SJSA1 (cell line): ENCODE results near the gene CISD2. TPM values are rescaled to one million over a fixed set of nuclear protein-coding genes. Genes with fewer than 3 reads are reported as not detected.
"Not testable (repeated sequence)": the region's sequence is repeated elsewhere in the genome, so short reads cannot be mapped to it uniquely, and the experiment has no call there.

ENCODE experiments used
- DNase-seq, 2 experiments: peaks; one replicate each; pipeline ENCODE4 v3.0.0-alpha.2; 2015 to 2020; ENCODE audit warnings: low spot score in 2 of 2, low read depth in 1 of 2
- H3K27ac ChIP-seq: fragments of 250-450 bp; sonication (Bioruptor Pico); 2 replicates; pipeline ENCODE4 v1.5.1; 2020; ENCODE audit warnings: mild to moderate bottlenecking, moderate library complexity
- H3K27me3 ChIP-seq: fragments of 250-450 bp; sonication (Bioruptor Pico); replicated peaks from 2 replicates; pipeline ENCODE4 v1.5.1; 2020; ENCODE audit warnings: mild to moderate bottlenecking, moderate library complexity
- H3K36me3 ChIP-seq: fragments of 250-450 bp; sonication (Bioruptor Pico); 2 replicates; pipeline ENCODE4 v1.5.1; 2020; ENCODE audit warnings: mild to moderate bottlenecking
- H3K4me1 ChIP-seq: fragments of 250-450 bp; sonication (Bioruptor Pico); replicated peaks from 2 replicates; pipeline ENCODE4 v1.6.1; 2021; ENCODE audit warnings: mild to moderate bottlenecking
- H3K4me3 ChIP-seq: fragments of 250-450 bp; sonication (Bioruptor Pico); 2 replicates; pipeline ENCODE4 v1.5.1; 2020; ENCODE audit warnings: mild to moderate bottlenecking
- H3K9me3 ChIP-seq: fragments of 250-450 bp; sonication (Bioruptor Pico); replicated peaks from 2 replicates; pipeline ENCODE4 v1.5.1; 2020; ENCODE audit warnings: mild to moderate bottlenecking
- total RNA-seq: library from RNA; depleted of rRNA; stranded (reverse); fragments of >200 nt; shearing (Covaris generic); gene quantifications from 2 replicates; pipeline ENCODE4 v1.2.3, GENCODE V29; 2014; rRNA removed

Gene CISD2, protein sequence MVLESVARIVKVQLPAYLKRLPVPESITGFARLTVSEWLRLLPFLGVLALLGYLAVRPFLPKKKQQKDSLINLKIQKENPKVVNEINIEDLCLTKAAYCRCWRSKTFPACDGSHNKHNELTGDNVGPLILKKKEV
- 60.9 and 88.6 TPM in 2 replicates for total RNA-seq

DNA sequence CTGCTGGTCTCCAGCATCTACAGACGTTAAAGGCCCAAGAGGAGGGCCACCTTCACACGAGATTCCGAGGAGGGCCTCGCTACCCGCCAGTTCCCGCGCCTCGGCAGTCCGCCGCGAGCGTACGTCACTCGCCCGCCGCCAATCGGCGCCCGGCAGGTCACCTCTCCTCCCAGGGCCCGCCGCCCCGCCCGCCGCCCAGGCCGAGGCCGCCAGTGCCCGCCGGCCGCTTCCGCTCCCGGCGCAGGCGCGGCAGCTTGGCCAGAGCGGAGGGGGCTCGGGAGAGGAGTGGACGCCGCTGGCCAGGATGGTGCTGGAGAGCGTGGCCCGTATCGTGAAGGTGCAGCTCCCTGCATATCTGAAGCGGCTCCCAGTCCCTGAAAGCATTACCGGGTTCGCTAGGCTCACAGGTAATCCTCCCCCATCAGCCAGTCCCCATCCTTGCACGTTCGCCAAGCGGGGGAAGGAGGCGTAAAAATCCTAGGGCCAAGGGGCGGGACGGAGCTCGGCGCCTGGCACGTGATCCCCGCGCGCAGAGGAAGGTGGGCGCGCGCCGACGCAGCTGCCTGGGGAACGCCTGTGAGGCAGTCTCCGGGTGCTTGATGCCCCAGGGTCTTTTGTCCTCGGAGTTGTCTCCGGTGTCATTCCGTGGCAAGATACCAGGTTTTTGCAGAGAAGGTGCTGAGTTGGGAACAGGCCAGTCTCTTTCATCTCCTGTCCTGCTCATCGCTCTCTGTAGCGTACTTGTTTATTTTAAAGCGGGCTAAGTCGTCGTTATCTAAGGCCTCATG is at the start of gene CISD2:
Gene CISD2 (plus strand): TSS at position 212 of the 788 bp plus-strand sequence. CDS start 93 bp downstream, at position 305.
- Histone ChIP-seq H3K4me3 (peak within 1 kb of the TSS; percentile 66), H3K27ac (peak within 1 kb of the TSS; percentile 88), H3K27me3 (no peaks in the 10 kb centered on the region), H3K9me3 (no peaks in the 10 kb centered on the region), H3K36me3 (no peaks in the 10 kb centered on the region), H3K4me1 (peaks cover 6% of the 10 kb centered on the region; the same call in 1 of the 2 replicates)
- peak; percentile 91 to 96 for DNase-seq

- H3K9me3 ChIP-seq, H3K4me3 ChIP-seq, H3K27me3 ChIP-seq, H3K27ac ChIP-seq, DNase-seq: not testable (repeated sequence)
- Histone ChIP-seq H3K4me1 (peaks cover 52% of the 10 kb centered on the region), H3K36me3 (peaks cover 74% of the 10 kb centered on the region)
These were observed 49.7 kb upstream of the CISD2 start for GRCh38 chr4:102819100-102819499.

DNA sequence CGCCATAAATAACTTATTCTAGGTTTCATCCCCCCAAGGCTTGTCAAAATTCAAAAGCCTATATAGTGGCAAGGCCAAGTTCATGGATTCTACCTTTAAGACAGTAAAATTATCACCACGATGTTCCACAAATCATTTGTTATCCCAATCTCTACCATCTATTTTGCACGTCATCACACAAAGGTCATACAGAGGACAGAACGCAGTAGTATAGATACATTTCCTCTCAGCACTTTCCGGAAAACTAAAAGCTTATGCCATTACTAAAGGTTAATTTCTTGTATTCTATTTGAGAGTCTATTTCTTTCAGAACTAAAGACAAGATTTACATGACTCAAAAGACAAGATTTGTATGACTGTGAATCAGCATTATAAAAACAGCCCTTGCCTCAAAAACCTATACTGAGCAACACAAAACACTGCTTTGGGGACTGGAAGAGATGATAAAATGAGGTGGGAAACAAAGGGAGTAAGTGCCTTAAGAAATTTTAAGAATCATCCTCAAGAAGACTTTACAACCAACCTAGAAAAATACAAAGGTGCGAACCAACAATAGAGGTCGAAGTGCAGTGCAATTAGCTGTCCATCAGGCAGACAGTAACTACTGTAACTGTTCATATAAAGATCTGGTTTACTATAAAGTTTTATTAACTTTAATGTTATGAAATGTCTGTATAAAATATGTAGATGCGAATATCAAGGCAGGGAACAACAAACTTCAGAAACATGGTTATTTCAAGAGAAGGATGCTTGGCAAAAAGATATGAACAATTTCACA is 49.0 kb upstream of the CISD2 start:
- Histone ChIP-seq H3K4me3 (no peak overlapping the region), H3K4me1 (peaks cover 52% of the 10 kb centered on the region), H3K27ac (no peak overlapping the region), H3K27me3 (no peaks in the 10 kb centered on the region), H3K9me3 (no peaks in the 10 kb centered on the region), H3K36me3 (peaks cover 74% of the 10 kb centered on the region)
- no peak for DNase-seq

- peaks cover 73% of the 10 kb centered on the region for H3K36me3 ChIP-seq
- H3K27me3 ChIP-seq: no peaks in the 10 kb centered on the region
- no peaks in the 10 kb centered on the region for H3K9me3 ChIP-seq
- DNase-seq: no peak
- no peak overlapping the region for H3K27ac ChIP-seq
- H3K4me3 ChIP-seq: no peak overlapping the region
- H3K4me1 ChIP-seq: peaks cover 30% of the 10 kb centered on the region
These were observed 45.3 kb upstream of the CISD2 start for GRCh38 chr4:102823464-102823863.

- no peaks in the 10 kb centered on the region for H3K27me3 ChIP-seq
- H3K9me3 ChIP-seq: no peaks in the 10 kb centered on the region
- no peak overlapping the region for H3K4me3 ChIP-seq
- peaks cover 35% of the 10 kb centered on the region for H3K4me1 ChIP-seq
- DNase-seq: no peak
- H3K27ac ChIP-seq: no peak overlapping the region
- peaks cover 69% of the 10 kb centered on the region for H3K36me3 ChIP-seq
These were observed 44.9 kb upstream of the CISD2 start for GRCh38 chr4:102823897-102824296.

- H3K4me1 ChIP-seq: peaks cover 38% of the 10 kb centered on the region
- H3K9me3 ChIP-seq: no peaks in the 10 kb centered on the region
- H3K27ac ChIP-seq: no peak overlapping the region
- H3K27me3 ChIP-seq: no peaks in the 10 kb centered on the region
- H3K4me3 ChIP-seq: peak overlapping the region; percentile 87
- peaks cover 66% of the 10 kb centered on the region for H3K36me3 ChIP-seq
- DNase-seq: peak in 1 of 2 experiments; percentile 22
These were observed 44.4 kb upstream of the CISD2 start for GRCh38 chr4:102824398-102824797.

- Histone ChIP-seq H3K36me3 (peaks cover 61% of the 10 kb centered on the region), H3K4me3 (peak overlapping the region; percentile 87), H3K4me1 (peaks cover 32% of the 10 kb centered on the region), H3K27me3 (no peaks in the 10 kb centered on the region), H3K9me3 (no peaks in the 10 kb centered on the region), H3K27ac (peak overlapping the region; percentile 99)
- DNase-seq: peak in 1 of 2 experiments; percentile 67
These were observed 43.3 kb upstream of the CISD2 start for GRCh38 chr4:102825261-102826091.

DNA sequence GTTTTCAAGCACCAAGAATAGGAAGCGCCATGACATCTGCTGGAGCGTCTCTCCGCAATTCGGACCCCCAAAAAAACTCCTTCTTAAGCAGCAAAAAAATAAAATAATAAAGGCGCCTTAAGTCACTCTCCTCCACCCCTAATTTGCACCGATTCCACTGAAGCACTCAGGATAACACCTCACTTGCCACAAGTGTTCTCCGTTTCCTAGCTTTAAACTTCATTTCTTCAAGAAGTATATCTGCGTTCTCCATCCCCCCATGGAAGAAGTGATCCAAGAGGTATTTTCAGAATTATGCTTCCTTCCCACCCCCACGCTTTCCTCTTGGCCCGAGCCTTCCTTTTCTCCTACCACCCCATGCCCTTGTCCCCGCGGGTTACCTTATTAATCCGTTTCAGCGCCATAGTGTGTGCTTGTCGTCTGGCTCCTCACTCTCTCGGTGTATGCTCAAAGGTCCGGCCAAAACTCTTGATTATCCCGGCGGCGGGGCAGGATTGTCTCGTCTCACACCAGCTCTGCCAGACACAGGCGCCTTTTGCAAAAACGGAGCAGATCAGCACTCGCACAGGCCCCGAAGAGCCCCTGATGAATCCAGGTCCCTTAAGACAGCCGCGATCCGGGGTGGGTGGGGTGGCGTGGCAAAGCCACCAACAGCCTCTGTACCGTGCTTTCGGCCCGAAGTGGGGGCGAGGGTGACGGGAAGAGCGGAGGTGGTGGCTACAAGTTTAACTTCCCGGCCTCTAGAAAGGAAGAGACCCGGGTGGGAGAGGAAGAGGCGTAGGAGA is 42.5 kb upstream of the CISD2 start:
- no peak for DNase-seq
- H3K27me3 ChIP-seq: no peaks in the 10 kb centered on the region
- peaks cover 32% of the 10 kb centered on the region for H3K4me1 ChIP-seq
- H3K4me3 ChIP-seq: peak overlapping the region; percentile 87
- H3K27ac ChIP-seq: peak overlapping the region; percentile 99
- H3K36me3 ChIP-seq: peaks cover 58% of the 10 kb centered on the region
- no peaks in the 10 kb centered on the region for H3K9me3 ChIP-seq

DNA sequence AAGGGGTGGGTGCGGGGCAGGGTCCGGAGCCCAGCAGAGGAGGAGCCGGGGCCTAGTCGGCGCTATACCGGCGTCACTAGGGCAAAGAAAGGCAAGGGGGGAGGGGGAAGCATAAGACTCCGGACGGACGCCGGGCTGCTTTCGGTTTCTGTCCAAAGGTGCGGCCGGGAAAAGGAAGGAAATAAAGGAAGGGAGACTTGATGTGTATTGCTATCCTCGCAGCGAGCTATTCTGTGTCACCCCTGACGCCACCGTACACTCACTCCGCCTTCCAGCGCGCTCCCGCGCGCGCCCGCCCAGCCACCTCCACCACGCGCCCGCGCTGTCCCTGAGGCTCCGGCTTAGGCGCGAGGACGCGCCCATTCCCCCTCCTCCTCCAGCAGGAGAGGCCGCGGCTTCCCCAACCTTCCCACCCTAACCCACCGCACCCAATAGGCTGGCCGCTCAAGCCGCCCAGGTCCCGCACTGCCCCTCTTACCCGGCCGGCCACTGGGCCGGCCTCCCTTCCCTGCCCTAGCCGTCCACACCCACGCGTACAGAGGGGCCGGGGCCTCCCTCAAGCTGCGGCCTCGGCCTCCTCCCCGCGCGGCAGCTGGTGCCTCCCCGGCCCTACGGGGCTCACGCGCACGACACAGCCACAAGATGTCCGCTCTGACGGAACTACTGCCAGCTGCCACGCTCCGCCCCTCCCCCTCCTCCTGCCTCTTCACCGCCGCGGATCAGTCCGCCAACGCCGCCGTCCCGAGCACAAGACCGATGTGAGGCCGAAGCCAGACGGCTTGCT is 41.7 kb upstream of the CISD2 start, which contains the start of gene UBE2D3:
Gene UBE2D3 (minus strand): TSS at position 662 of the 784 bp plus-strand sequence. CDS start 1,043 bp downstream, outside the sequence.
- peak within 1 kb of the TSS; percentile 87 for H3K4me3 ChIP-seq
- H3K4me1 ChIP-seq: peaks cover 29% of the 10 kb centered on the region
- peak; percentile 95 to 98 for DNase-seq
- no peaks in the 10 kb centered on the region for H3K9me3 ChIP-seq
- H3K27me3 ChIP-seq: no peaks in the 10 kb centered on the region
- peak within 1 kb of the TSS; percentile 99 for H3K27ac ChIP-seq
- peaks cover 51% of the 10 kb centered on the region for H3K36me3 ChIP-seq

GRCh38 chr4:102827674-102828496 is 40.9 kb upstream of the CISD2 start:
- Histone ChIP-seq H3K4me1 (peaks cover 25% of the 10 kb centered on the region), H3K4me3 (peak overlapping the region; percentile 87), H3K9me3 (no peaks in the 10 kb centered on the region), H3K27me3 (no peaks in the 10 kb centered on the region), H3K36me3 (peaks cover 44% of the 10 kb centered on the region), H3K27ac (peak overlapping the region; percentile 99)
- peak; percentile 98 to 100 for DNase-seq

DNA sequence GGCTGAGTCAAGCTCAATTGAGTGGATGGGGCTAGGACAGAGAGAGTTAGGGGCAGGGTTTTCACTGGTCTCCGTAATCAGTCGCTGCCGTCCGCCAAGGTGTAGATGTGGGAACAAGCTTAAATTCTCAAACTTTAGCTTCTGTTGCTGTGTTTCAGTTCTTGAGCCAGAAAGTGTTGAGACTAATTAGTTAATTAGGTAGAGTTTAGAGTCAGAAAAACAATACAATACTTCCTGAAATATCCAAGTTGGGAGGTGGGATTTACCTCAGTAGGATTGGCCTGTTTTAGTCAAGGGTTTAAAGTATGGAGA is 40.3 kb upstream of the CISD2 start:
- Histone ChIP-seq H3K4me1 (peaks cover 19% of the 10 kb centered on the region), H3K9me3 (no peaks in the 10 kb centered on the region), H3K4me3 (peak overlapping the region; percentile 87), H3K27me3 (no peaks in the 10 kb centered on the region), H3K36me3 (peaks cover 39% of the 10 kb centered on the region), H3K27ac (peak overlapping the region; percentile 99)
- DNase-seq: no peak
